ENCODE data around the gene CPED1.

Gene CPED1

DNA sequence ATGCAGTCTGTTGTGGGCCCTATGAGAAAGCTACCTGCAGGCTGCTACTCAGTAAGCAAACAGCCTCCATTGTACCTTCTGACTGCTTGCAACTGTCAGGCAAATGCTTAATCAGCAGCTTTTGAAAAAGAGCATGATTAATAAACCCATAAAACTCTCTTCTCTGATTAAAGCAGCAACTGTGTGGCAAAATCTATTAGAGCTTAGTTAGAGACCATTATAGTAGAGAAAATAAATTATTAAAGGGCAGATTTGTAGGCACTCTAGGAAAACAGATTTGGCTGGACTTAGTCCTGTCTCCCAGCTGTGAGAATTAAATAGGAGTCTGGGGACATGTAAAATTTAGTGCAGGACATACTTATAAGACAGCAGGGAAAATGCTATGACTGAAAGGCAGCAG lies 207.8 kb downstream of the CPED1 start:
- TF ChIP-seq, protein P1, sequence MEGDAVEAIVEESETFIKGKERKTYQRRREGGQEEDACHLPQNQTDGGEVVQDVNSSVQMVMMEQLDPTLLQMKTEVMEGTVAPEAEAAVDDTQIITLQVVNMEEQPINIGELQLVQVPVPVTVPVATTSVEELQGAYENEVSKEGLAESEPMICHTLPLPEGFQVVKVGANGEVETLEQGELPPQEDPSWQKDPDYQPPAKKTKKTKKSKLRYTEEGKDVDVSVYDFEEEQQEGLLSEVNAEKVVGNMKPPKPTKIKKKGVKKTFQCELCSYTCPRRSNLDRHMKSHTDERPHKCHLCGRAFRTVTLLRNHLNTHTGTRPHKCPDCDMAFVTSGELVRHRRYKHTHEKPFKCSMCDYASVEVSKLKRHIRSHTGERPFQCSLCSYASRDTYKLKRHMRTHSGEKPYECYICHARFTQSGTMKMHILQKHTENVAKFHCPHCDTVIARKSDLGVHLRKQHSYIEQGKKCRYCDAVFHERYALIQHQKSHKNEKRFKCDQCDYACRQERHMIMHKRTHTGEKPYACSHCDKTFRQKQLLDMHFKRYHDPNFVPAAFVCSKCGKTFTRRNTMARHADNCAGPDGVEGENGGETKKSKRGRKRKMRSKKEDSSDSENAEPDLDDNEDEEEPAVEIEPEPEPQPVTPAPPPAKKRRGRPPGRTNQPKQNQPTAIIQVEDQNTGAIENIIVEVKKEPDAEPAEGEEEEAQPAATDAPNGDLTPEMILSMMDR (conservative IDR thresholded peaks at IDR 0.05) = no peak

DNA sequence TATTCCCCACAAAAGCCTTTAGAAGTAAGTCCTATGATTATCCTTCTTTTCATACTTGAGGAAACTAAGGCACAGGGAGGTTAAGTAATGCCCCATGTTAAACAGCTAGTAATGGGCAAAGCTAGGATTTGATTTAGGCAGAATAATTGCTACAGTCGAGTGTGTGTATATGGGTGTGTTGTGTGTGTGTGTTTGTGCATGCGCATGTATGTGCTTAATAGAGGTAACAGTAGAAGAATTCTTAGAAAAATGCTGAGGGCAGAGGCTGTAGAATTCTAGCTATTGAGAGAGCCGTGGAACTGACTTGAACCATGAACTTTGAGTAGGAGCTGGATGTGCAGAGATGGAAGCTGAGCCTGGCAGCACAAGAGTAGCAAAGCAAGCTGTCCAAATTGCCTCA lies 208.9 kb downstream of the CPED1 start:
- TF ChIP-seq, protein P1 (conservative IDR thresholded peaks at IDR 0.05) = no peak
- no peak overlapping the region for H3K27ac ChIP-seq

More for the DNA sequence above, 207.8 kb downstream of the CPED1 start:
- no peak overlapping the region for H3K27ac ChIP-seq

DNA sequence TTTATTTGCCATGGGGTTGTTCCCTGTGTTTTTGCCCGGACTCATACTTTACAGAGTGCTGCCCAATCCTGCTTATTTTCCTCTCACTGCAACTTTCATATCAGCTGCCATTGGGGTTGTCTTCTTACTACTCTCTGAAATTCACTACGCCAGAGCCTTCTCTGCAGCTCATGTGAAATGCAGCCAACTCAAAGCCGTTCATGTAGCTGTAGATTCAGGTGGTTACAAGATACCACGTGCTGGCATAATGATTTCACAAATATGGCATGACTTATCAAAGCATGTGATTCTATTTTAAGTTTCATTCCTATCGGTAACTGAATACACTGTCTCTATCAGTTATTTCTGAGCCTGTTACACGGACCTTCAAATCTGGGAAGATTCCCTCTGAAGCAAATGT lies 210.0 kb downstream of the CPED1 start:
- TF ChIP-seq, protein P1 (conservative IDR thresholded peaks at IDR 0.05) = no peak
- H3K27ac ChIP-seq = no peak overlapping the region

DNA sequence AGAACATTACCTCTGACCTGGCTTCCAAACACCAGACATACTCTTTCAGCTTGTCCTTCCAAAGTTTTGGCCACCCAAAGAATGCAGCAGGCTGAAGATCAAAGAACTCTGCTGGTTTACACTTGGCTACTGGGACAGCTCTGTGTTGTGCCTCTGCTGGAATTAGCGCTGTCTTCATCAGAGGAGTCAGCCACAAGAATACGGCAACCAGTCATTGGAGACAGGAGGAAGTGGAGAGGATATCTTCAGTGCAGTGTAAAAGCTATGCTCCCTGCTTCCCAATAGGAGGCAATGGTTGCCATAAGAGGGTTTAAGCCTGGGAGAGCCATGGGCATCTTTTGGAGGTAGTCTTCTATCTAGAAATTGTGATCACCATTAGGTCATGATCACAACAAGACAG lies 213.6 kb downstream of the CPED1 start:
- H3K27ac ChIP-seq = no peak overlapping the region
- TF ChIP-seq, protein P1 (conservative IDR thresholded peaks at IDR 0.05) = no peak

DNA sequence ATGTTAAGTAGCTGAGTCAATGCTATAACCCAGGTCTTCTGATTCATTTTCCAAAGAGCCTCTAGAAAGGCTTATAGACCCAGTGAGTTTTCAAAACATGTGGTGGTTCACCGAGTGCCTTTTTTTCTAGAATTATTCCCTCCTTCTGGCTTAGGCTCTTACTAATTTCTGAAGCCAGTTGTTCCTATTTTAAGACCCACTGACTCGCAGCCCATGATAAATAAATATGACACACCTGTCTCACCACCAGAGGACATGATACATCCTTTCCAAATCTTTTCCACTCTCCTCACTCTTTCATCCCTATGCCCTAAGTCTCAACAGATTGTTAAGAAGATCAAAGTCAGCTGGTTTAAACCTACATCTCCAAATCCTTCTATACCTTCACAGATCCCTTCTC lies 214.3 kb downstream of the CPED1 start:
- H3K27ac ChIP-seq = no peak overlapping the region
- TF ChIP-seq, protein P1 (conservative IDR thresholded peaks at IDR 0.05) = no peak

DNA sequence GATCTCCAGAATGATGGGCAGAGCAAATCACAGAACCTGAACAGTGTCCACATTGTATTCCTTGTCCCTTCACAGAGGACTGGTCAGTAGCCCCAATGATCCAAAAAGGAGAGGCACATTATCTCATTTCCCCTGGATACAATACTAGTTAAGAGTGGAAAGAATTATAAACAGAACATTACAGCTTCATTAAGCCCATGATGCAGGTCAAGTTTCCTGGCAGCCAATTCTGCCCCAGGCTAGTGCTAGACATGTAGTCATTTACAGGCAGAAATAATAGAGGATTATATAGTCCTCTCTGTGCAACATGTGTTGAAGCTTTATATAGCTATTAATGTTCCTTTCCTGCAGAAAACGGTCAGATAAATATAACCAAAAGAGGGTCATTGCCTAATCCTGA lies 216.0 kb downstream of the CPED1 start:
- H3K27ac ChIP-seq = peak overlapping the region; percentile 17
- TF ChIP-seq, protein P1 (conservative IDR thresholded peaks at IDR 0.05) = no peak

DNA sequence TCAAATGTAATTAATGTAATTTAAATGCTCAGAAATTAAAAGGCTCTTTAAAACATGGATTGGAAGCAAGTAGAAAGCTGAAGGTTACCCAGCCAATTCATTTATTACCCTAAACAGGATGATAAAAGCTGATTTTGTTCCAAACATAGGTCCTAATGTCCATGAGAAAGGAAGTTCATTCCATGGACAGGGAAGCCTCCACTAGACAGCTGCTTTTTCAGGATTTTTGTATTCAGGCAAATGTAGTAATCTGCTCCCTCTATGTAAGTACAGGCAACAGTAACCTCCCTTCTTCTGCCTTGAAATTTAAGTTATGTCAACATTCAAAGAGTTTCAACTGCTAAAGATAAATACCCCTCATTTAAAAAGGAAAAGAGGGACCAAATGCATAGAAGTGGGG lies 217.3 kb downstream of the CPED1 start:
- TF ChIP-seq, protein P1 (conservative IDR thresholded peaks at IDR 0.05) = no peak

DNA sequence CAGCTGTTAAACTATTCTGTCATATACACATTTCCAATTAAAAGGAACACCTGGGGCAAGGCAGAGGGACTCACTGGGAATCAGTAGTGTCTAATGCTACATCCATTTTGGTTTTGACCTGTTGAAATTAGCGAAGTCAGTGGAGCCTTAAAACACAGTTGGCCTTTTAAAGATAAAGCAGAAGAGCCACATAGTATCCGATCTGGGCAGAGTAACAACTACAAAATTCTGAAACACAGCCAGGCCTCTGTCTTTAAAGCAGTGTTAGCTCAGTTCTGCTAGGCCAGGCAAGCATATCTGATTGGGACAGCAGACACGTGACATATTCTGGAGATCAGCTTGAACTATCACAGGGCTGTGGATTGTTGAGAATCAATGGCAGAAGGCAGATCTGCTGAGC lies 222.7 kb downstream of the CPED1 start:
- peak overlapping the region; percentile 46 for H3K27ac ChIP-seq
- TF ChIP-seq, protein P1 (conservative IDR thresholded peaks at IDR 0.05) = no peak

More for the DNA sequence above, 217.3 kb downstream of the CPED1 start:
- H3K27ac ChIP-seq = no peak overlapping the region
